Testis (tissue), 2 donors: ENCODE results near the gene DCDC2.

ENCODE experiments used
- CTCF ChIP-seq, 3 experiments: fragments of 450-650 bp in 2 of 3; fragments of 200-600 bp in 1 of 3; sonication (generic) in 1 of 3; IDR thresholded peaks; one replicate each; pipeline ENCODE4 v1.5.1; 2016 to 2019; ENCODE audit warnings: antibody characterized with exemption in 3 of 3, mild to moderate bottlenecking in 2 of 3, moderate library complexity in 1 of 3
- POLR2A ChIP-seq: fragments of 450-650 bp; IDR thresholded peaks from one replicate; pipeline ENCODE4 v1.6.1; 2017; ENCODE audit warnings: antibody characterized with exemption, mild to moderate bottlenecking, moderate library complexity

DNA sequence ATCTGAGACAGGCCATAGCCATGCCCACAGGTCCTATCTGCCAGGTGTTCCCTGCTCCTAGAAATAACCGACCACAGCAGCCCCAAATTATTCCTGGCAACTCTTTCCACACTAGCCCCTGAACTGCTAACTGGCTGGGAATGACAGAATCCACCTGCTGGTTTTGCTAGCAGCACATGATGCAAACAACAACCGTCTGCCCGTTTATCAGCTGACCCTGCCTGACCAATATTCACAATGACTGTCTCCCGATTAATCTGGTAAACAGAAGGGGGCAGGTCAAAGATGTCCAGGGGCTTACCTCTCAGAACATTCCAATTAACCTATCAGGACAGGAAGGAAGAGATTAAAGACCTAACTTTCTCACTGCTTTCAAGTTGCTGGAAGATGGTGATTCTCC is 130.3 kb downstream of the DCDC2 start:
- TF ChIP-seq CTCF (IDR thresholded peaks at IDR 0.05), result no peak
- no peak for TF ChIP-seq POLR2A
